Measurements from ENCODE around the gene EXTL1. TPM values are rescaled to one million over a fixed set of nuclear protein-coding genes. Genes with fewer than 3 reads are reported as not detected.
A peak's percentile ranks its signal among the peaks of the same experiment; 100 is the strongest.
"Not testable (repeated sequence)": the region's sequence is repeated elsewhere in the genome, so short reads cannot be mapped to it uniquely, and the experiment has no call there.

EXTL1 gene
- total RNA-seq, 1 donor from 2014 or later: 0.95 TPM

GRCh38 chr1:25985171-25985570, 36.4 kb upstream of the EXTL1 start:
- Mint-ChIP-seq H3K27me3 (ENCODE audit: insufficient read depth, low read depth) (peaks cover 17% of the 10 kb centered on the region), H3K4me3 (no peak overlapping the region), H3K4me1 (peaks cover 17% of the 10 kb centered on the region), H3K9me3 (no peaks in the 10 kb centered on the region), H3K27ac (no peak overlapping the region), H3K36me3 (peaks cover 44% of the 10 kb centered on the region)
- Histone ChIP-seq H3K4me2 (no peak overlapping the region), H3K4me1 (no peaks in the 10 kb centered on the region), H2AFZ (replicated peaks) (no peak overlapping the region), H3F3A (ENCODE audit: low read depth) (no peaks in the 10 kb centered on the region), H3K36me3 (no peaks in the 10 kb centered on the region), H3K9ac (no peak overlapping the region), H3K79me2 (ENCODE audit: low read depth) (no peaks in the 10 kb centered on the region), H3K9me3 (ENCODE audit: low read depth) (no peaks in the 10 kb centered on the region), H3K27me3 (no peaks in the 10 kb centered on the region), H3K27ac (no peak overlapping the region), H4K20me1 (ENCODE audit: low read depth) (peaks cover 7% of the 10 kb centered on the region), H3K4me3 (no peak overlapping the region)
- TF ChIP-seq EZH2phosphoT487 (IDR thresholded peaks at IDR 0.05) (no peak), CTCF (IDR thresholded peaks at IDR 0.05) (no peak), EZH2 (IDR thresholded peaks at IDR 0.05) (no peak)
- no peak for DNase-seq (ENCODE audit: low spot score)

- Histone ChIP-seq H3K9me3 (ENCODE audit: low read depth) (no peaks in the 10 kb centered on the region), H3K27me3 (no peaks in the 10 kb centered on the region), H3K4me3 (no peak overlapping the region), H3K4me1 (no peaks in the 10 kb centered on the region), H3K27ac (no peak overlapping the region), H3K9ac (no peak overlapping the region), H3K4me2 (no peak overlapping the region), H3K79me2 (ENCODE audit: low read depth) (no peaks in the 10 kb centered on the region), H3F3A (ENCODE audit: low read depth) (no peaks in the 10 kb centered on the region), H4K20me1 (ENCODE audit: low read depth) (peaks cover 7% of the 10 kb centered on the region), H2AFZ (replicated peaks) (no peak overlapping the region), H3K36me3 (no peaks in the 10 kb centered on the region)
- no peak for DNase-seq (ENCODE audit: low spot score)
- no peak for TF ChIP-seq EZH2 (IDR thresholded peaks at IDR 0.05)
- no peak for TF ChIP-seq EZH2phosphoT487 (IDR thresholded peaks at IDR 0.05)
- TF ChIP-seq CTCF (IDR thresholded peaks at IDR 0.05): no peak
- Mint-ChIP-seq H3K4me3 (no peak overlapping the region), H3K27ac (no peak overlapping the region), H3K9me3 (no peaks in the 10 kb centered on the region), H3K27me3 (ENCODE audit: insufficient read depth, low read depth) (peaks cover 17% of the 10 kb centered on the region), H3K4me1 (peaks cover 22% of the 10 kb centered on the region), H3K36me3 (peaks cover 44% of the 10 kb centered on the region)
Observed at GRCh38 chr1:25985670-25986069, 35.9 kb upstream of the EXTL1 start.

- H3K27me3 ChIP-seq; H3K27ac Mint-ChIP-seq; H4K20me1 ChIP-seq (ENCODE audit: low read depth); H3K27ac ChIP-seq; H3K9me3 ChIP-seq (ENCODE audit: low read depth); DNase-seq (ENCODE audit: low spot score); H3K79me2 ChIP-seq (ENCODE audit: low read depth); H3K4me3 Mint-ChIP-seq; H3K36me3 ChIP-seq; H3K4me3 ChIP-seq; H3F3A ChIP-seq (ENCODE audit: low read depth); H3K4me2 ChIP-seq; H3K9me3 Mint-ChIP-seq; H3K9ac ChIP-seq; H3K4me1 ChIP-seq; H2AFZ ChIP-seq (replicated peaks): not testable (repeated sequence)
- H3K36me3 Mint-ChIP-seq: peaks cover 41% of the 10 kb centered on the region
- peaks cover 27% of the 10 kb centered on the region for H3K4me1 Mint-ChIP-seq
- peaks cover 17% of the 10 kb centered on the region for H3K27me3 Mint-ChIP-seq (ENCODE audit: insufficient read depth, low read depth)
Observed at GRCh38 chr1:25986773-25987172, 34.8 kb upstream of the EXTL1 start.

GRCh38 chr1:25987951-25988350, 33.6 kb upstream of the EXTL1 start:
- no peaks in the 10 kb centered on the region for H3K27me3 ChIP-seq
- TF ChIP-seq EZH2phosphoT487 (IDR thresholded peaks at IDR 0.05) (no peak), CTCF (IDR thresholded peaks at IDR 0.05) (no peak), EZH2 (IDR thresholded peaks at IDR 0.05) (no peak)
- H3K27me3 Mint-ChIP-seq (ENCODE audit: insufficient read depth, low read depth): peaks cover 14% of the 10 kb centered on the region
- no peaks in the 10 kb centered on the region for H3K4me1 ChIP-seq
- no peak overlapping the region for H3K4me3 ChIP-seq
- peaks cover 39% of the 10 kb centered on the region for H3K4me1 Mint-ChIP-seq
- no peak overlapping the region for H3K4me2 ChIP-seq
- H3K9me3 Mint-ChIP-seq: no peaks in the 10 kb centered on the region
- no peak overlapping the region for H3K27ac Mint-ChIP-seq
- no peak overlapping the region for H3K4me3 Mint-ChIP-seq
- H2AFZ ChIP-seq (replicated peaks): no peak overlapping the region
- DNase-seq (ENCODE audit: low spot score): no peak
- peaks cover 32% of the 10 kb centered on the region for H3K36me3 Mint-ChIP-seq
- H3K9me3 ChIP-seq (ENCODE audit: low read depth): no peaks in the 10 kb centered on the region
- no peak overlapping the region for H3K27ac ChIP-seq
- H3K36me3 ChIP-seq: no peaks in the 10 kb centered on the region
- peaks cover 14% of the 10 kb centered on the region for H4K20me1 ChIP-seq (ENCODE audit: low read depth)
- H3K79me2 ChIP-seq (ENCODE audit: low read depth): no peaks in the 10 kb centered on the region
- H3K9ac ChIP-seq: peak overlapping the region; percentile 27
- no peaks in the 10 kb centered on the region for H3F3A ChIP-seq (ENCODE audit: low read depth)
